H1 (cell line): ENCODE measurements around the gene ADPRS. TPM values are rescaled to one million over a fixed set of nuclear protein-coding genes. Genes with fewer than 3 reads are reported as not detected.

ENCODE experiments used
- SAP30 ChIP-seq: fragments of 300-600 bp; sonication (generic); IDR thresholded peaks from 2 replicates; pipeline ENCODE4 v1.7.1; 2012; ENCODE audit warnings: low read length, moderate library complexity, mild to moderate bottlenecking, inconsistent platforms; ENCODE audit not compliant: insufficient read depth, insufficient replicate concordance
- polyA plus RNA-seq, 7 experiments: library from polyadenylated mRNA; depleted of rRNA in 3 of 7; stranded (reverse) in 5 of 7; unstranded in 2 of 7; fragments of >200 nt in 5 of 7; fragments of 200-250 nt in 2 of 7; gene quantifications; 1 replicate in 5 of 7; 2 replicates in 1 of 7; 4 replicates in 1 of 7; pipeline versions ENCODE4 v1.2.1 to v1.2.3, GENCODE V29; 2011 to 2013; ENCODE audit warnings: missing spikeins in 2 of 7, mixed read lengths in 2 of 7
- total RNA-seq: library from RNA; stranded (reverse); fragmentation: NEBNext Ultra II Directional; extraction: Animal tissue kit (Norgen Biotek cat#: 25700); gene quantifications from 2 replicates; pipeline ENCODE4 v1.2.1, GENCODE V29; 2021

The ADPRS gene
- total and polyA plus RNA-seq, 2 of the 8 experiments (the other 6 are each of a cell fraction or from before 2014, with no cell fraction given) = 22.9 to 38.1 TPM

- no peak for TF ChIP-seq SAP30
Measured at GRCh38 chr1:36134031-36134430, 45.3 kb downstream of the ADPRS start (continued).
